H9 (cell line): ENCODE results near the gene CCK. TPM values are rescaled to one million over a fixed set of nuclear protein-coding genes. Genes with fewer than 3 reads are reported as not detected.

Source experiments
- DNase-seq: peaks from one replicate; pipeline ENCODE4 v3.0.0-alpha.2; 2017
- H2AFZ ChIP-seq: one replicate; pipeline ENCODE4 v1.6.1; 2013; ENCODE audit warnings: mild to moderate bottlenecking, low read length, control low read depth, moderate library complexity
- H2AK5ac ChIP-seq: 2 replicates; pipeline ENCODE4 v1.6.1; 2013; ENCODE audit warnings: low read length, control low read depth, mixed read lengths; ENCODE audit not compliant: insufficient read length
- H2BK120ac ChIP-seq: one replicate; pipeline ENCODE4 v1.6.1; 2013; ENCODE audit warnings: low read depth, mild to moderate bottlenecking, low read length, control low read depth, inconsistent platforms; ENCODE audit not compliant: poor library complexity, severe bottlenecking
- H2BK12ac ChIP-seq: 2 replicates; pipeline ENCODE4 v1.6.1; 2013; ENCODE audit warnings: low read length, control low read depth, mixed read lengths, low read depth; ENCODE audit not compliant: insufficient read length
- H2BK15ac ChIP-seq: 2 replicates; pipeline ENCODE4 v1.6.1; 2013; ENCODE audit warnings: low read depth, low read length, control low read depth
- H2BK20ac ChIP-seq: one replicate; pipeline ENCODE4 v1.6.1; 2013; ENCODE audit warnings: low read depth, mild to moderate bottlenecking, low read length, control low read depth, inconsistent platforms; ENCODE audit not compliant: poor library complexity, severe bottlenecking
- H2BK5ac ChIP-seq: 2 replicates; pipeline ENCODE4 v1.6.1; 2013; ENCODE audit warnings: low read length, control low read depth, mixed read lengths; ENCODE audit not compliant: insufficient read length
- H3K14ac ChIP-seq: 2 replicates; pipeline ENCODE4 v1.6.1; 2013; ENCODE audit warnings: low read length, control low read depth; ENCODE audit not compliant: insufficient read depth
- H3K18ac ChIP-seq: 2 replicates; pipeline ENCODE4 v1.6.1; 2013; ENCODE audit warnings: low read depth, mild to moderate bottlenecking, mixed read lengths, low read length, control low read depth; ENCODE audit not compliant: insufficient read length
- H3K23ac ChIP-seq: 2 replicates; pipeline ENCODE4 v1.6.1; 2013; ENCODE audit warnings: low read length, control low read depth, mixed read lengths, low read depth; ENCODE audit not compliant: insufficient read length
- H3K23me2 ChIP-seq: 2 replicates; pipeline ENCODE4 v1.6.1; 2013; ENCODE audit warnings: low read depth, mild to moderate bottlenecking, mixed read lengths, low read length, control low read depth; ENCODE audit not compliant: insufficient read length, poor library complexity, severe bottlenecking
- H3K27ac ChIP-seq: 2 replicates; pipeline ENCODE4 v1.5.1; 2013; ENCODE audit warnings: low read length, control low read depth, mixed read lengths, low read depth; ENCODE audit not compliant: insufficient read length
- H3K27me3 ChIP-seq: 2 replicates; pipeline ENCODE4 v1.6.1; 2013; ENCODE audit warnings: low read length, control low read depth, inconsistent platforms; ENCODE audit not compliant: insufficient read depth
- H3K4ac ChIP-seq: 2 replicates; pipeline ENCODE4 v1.6.1; 2013; ENCODE audit warnings: low read depth, mild to moderate bottlenecking, control low read depth, inconsistent platforms, low read length, moderate library complexity
- H3K4me1 ChIP-seq: 2 replicates; pipeline ENCODE4 v1.6.1; 2013; ENCODE audit warnings: low read length, control low read depth, inconsistent platforms; ENCODE audit not compliant: insufficient read depth
- H3K4me2 ChIP-seq: 2 replicates; pipeline ENCODE4 v1.6.1; 2013; ENCODE audit warnings: low read length, control low read depth, mixed read lengths; ENCODE audit not compliant: insufficient read length, insufficient read depth
- H3K56ac ChIP-seq: 2 replicates; pipeline ENCODE4 v1.6.1; 2013; ENCODE audit warnings: low read depth, mild to moderate bottlenecking, mixed read lengths, low read length, control low read depth; ENCODE audit not compliant: insufficient read length
- H3K79me1 ChIP-seq: 2 replicates; pipeline ENCODE4 v1.6.1; 2013; ENCODE audit warnings: low read depth, mild to moderate bottlenecking, moderate library complexity, low read length, control low read depth, inconsistent platforms; ENCODE audit not compliant: insufficient read depth, poor library complexity, severe bottlenecking
- H3K79me2 ChIP-seq: 2 replicates; pipeline ENCODE4 v1.6.1; 2013; ENCODE audit warnings: low read length, control low read depth, inconsistent platforms; ENCODE audit not compliant: insufficient read depth
- H3K9ac ChIP-seq: 2 replicates; pipeline ENCODE4 v1.6.1; 2013; ENCODE audit warnings: low read length, control low read depth, mixed read lengths; ENCODE audit not compliant: insufficient read length; ENCODE audit errors: extremely low read depth
- H3K9me3 ChIP-seq: one replicate; pipeline ENCODE4 v1.6.1; 2013; ENCODE audit warnings: low read depth, low read length, inconsistent platforms; ENCODE audit not compliant: control insufficient read depth
- H3T11ph ChIP-seq: one replicate; pipeline ENCODE4 v1.6.1; 2013; ENCODE audit warnings: mild to moderate bottlenecking, low read length, control low read depth, inconsistent platforms
- H4K20me1 ChIP-seq: one replicate; pipeline ENCODE4 v1.6.1; 2013; ENCODE audit not compliant: control insufficient read depth, insufficient read length, insufficient read depth
- H4K5ac ChIP-seq: 2 replicates; pipeline ENCODE4 v1.6.1; 2013; ENCODE audit warnings: low read depth, mild to moderate bottlenecking, mixed read lengths, low read length, control low read depth; ENCODE audit not compliant: insufficient read length
- H4K8ac ChIP-seq: replicated peaks from 2 replicates; pipeline ENCODE4 v1.6.1; 2013; ENCODE audit warnings: low read length, control low read depth, mixed read lengths, low read depth; ENCODE audit not compliant: insufficient read length
- H4K91ac ChIP-seq: 2 replicates; pipeline ENCODE4 v1.6.1; 2013; ENCODE audit warnings: low read depth, mild to moderate bottlenecking, moderate library complexity, mixed read lengths, low read length, control low read depth; ENCODE audit not compliant: insufficient read length
- H3K27ac Mint-ChIP-seq, 3 experiments: 2 replicates in 2 of 3; 3 replicates in 1 of 3; pipeline ENCODE4 v1.8.0; 2020 to 2021; ENCODE audit warnings: mixed read lengths in 3 of 3, mild to moderate bottlenecking in 1 of 3, moderate library complexity in 1 of 3
- H3K27me3 Mint-ChIP-seq: 2 replicates; pipeline ENCODE4 v1.8.0; 2021; ENCODE audit warnings: low read depth, mild to moderate bottlenecking, moderate library complexity, mixed read lengths
- H3K36me3 Mint-ChIP-seq, 3 experiments: 2 replicates in 2 of 3; 3 replicates in 1 of 3; pipeline ENCODE4 v1.8.0; 2020 to 2021; ENCODE audit warnings: low read depth in 3 of 3, mixed read lengths in 3 of 3; ENCODE audit not compliant: insufficient read depth in 1 of 3
- H3K4me1 Mint-ChIP-seq, 2 experiments: 2 replicates each; pipeline ENCODE4 v1.8.0; 2020; ENCODE audit warnings: mixed read lengths in 2 of 2
- H3K4me3 Mint-ChIP-seq, 2 experiments: 2 replicates in 1 of 2; 3 replicates in 1 of 2; pipeline ENCODE4 v1.8.0; 2020 to 2021; ENCODE audit warnings: mild to moderate bottlenecking in 2 of 2, mixed read lengths in 2 of 2, moderate library complexity in 1 of 2
- H3K9me3 Mint-ChIP-seq, 2 experiments: 2 replicates in 1 of 2; 3 replicates in 1 of 2; pipeline ENCODE4 v1.8.0; 2020; ENCODE audit warnings: mild to moderate bottlenecking in 2 of 2, mixed read lengths in 2 of 2, moderate library complexity in 1 of 2
- WGBS: extraction: QIAGEN DNeasy Blood & Tissue Kit; methylation state at CpG from one replicate; pipeline ENCODE4 v1.1.7; 2013; ENCODE audit warnings: missing lambda C conversion rate, low lambda C conversion rate, mixed read lengths; ENCODE audit not compliant: insufficient read length; ENCODE audit errors: extremely low coverage; 5-methylcytosine and 5-hydroxymethylcytosine counted together
- total RNA-seq: library from RNA; stranded (reverse); gene quantifications from 2 replicates; pipeline ENCODE4 v1.2.1, GENCODE V29; 2021
- TF ChIP-seq, protein P1 (sequence below): fragments of 200-600 bp; sonication (generic); conservative IDR thresholded peaks from 3 replicates; pipeline ENCODE4 v1.8.0; 2021; ENCODE audit warnings: antibody characterized with exemption, mild to moderate bottlenecking

The CCK gene
- total RNA-seq, 1 experiment from 2014 or later: 0.37 TPM

DNA sequence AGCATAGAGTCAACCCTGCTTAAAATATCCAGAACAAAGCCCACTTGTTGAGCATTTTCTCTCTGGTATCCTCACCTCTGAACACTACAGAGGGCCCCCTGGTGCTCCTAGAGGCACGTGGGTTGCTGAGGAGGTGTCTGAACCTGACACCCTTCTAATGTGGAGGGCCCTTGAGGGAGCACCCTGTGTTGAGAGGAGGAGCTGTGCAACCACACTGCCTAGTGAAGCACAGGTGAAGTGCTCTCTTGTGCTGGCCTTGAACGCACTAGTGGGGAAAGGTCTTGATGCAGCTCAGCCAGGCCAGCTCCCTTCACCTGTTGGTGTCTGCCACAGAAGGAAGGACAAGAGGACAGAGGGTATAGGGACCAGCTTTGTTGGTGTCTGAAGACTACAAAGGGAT is 51.9 kb downstream of the CCK start:
- no peak overlapping the region for H2BK20ac ChIP-seq
- H3K23ac ChIP-seq: no peak overlapping the region
- H4K8ac ChIP-seq: no peak overlapping the region
- H3K14ac ChIP-seq: no peak overlapping the region
- DNase-seq: no peak
- no peak overlapping the region for H3K27ac ChIP-seq
- H2AFZ ChIP-seq: no peak overlapping the region
- no peaks in the 10 kb centered on the region for H3K79me2 ChIP-seq
- H3K79me1 ChIP-seq: no peaks in the 10 kb centered on the region
- H3K9ac ChIP-seq: no peak overlapping the region
- H3K4me2 ChIP-seq: no peak overlapping the region
- no peaks in the 10 kb centered on the region for H3K9me3 ChIP-seq
- no peaks in the 10 kb centered on the region for H4K20me1 ChIP-seq
- peaks cover 10 to 35% (median 32%) of the 10 kb centered on the region in 3 experiments for H3K36me3 Mint-ChIP-seq
- no peaks in the 10 kb centered on the region for H3K27me3 Mint-ChIP-seq
- H3K4me3 Mint-ChIP-seq: no peak overlapping the region
- H3K9me3 Mint-ChIP-seq: no peaks in the 10 kb centered on the region
- H2BK15ac ChIP-seq: no peak overlapping the region
- H2AK5ac ChIP-seq: no peak overlapping the region
- H3K27me3 ChIP-seq: no peaks in the 10 kb centered on the region
- no peaks in the 10 kb centered on the region for H3K4me1 ChIP-seq
- H3K4ac ChIP-seq: no peak overlapping the region
- H3K4me1 Mint-ChIP-seq: peaks cover 11 to 17% of the 10 kb centered on the region in 2 experiments
- H3K56ac ChIP-seq: no peak overlapping the region
- no peak overlapping the region for H2BK120ac ChIP-seq
- 0 out of 7 replicates have a peak overlapping the region, but pooled peaks of 1 of the 3 experiments have one; percentile 50 for H3K27ac Mint-ChIP-seq
- TF ChIP-seq, protein P1, sequence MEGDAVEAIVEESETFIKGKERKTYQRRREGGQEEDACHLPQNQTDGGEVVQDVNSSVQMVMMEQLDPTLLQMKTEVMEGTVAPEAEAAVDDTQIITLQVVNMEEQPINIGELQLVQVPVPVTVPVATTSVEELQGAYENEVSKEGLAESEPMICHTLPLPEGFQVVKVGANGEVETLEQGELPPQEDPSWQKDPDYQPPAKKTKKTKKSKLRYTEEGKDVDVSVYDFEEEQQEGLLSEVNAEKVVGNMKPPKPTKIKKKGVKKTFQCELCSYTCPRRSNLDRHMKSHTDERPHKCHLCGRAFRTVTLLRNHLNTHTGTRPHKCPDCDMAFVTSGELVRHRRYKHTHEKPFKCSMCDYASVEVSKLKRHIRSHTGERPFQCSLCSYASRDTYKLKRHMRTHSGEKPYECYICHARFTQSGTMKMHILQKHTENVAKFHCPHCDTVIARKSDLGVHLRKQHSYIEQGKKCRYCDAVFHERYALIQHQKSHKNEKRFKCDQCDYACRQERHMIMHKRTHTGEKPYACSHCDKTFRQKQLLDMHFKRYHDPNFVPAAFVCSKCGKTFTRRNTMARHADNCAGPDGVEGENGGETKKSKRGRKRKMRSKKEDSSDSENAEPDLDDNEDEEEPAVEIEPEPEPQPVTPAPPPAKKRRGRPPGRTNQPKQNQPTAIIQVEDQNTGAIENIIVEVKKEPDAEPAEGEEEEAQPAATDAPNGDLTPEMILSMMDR: no peak
- H4K91ac ChIP-seq: no peak overlapping the region
- H3T11ph ChIP-seq: no peak overlapping the region
- no peak overlapping the region for H3K18ac ChIP-seq
- no CpG with 5 or more reads among the region's 2 CpGs for WGBS
- no peak overlapping the region for H2BK12ac ChIP-seq
- H4K5ac ChIP-seq: no peak overlapping the region
- no peak overlapping the region for H2BK5ac ChIP-seq
- H3K23me2 ChIP-seq: no peaks in the 10 kb centered on the region
